B cell (primary cell): ENCODE results near the gene MBNL1. TPM values are rescaled to one million over a fixed set of nuclear protein-coding genes. Genes with fewer than 3 reads are reported as not detected.
"Not testable (repeated sequence)": the region's sequence is repeated elsewhere in the genome, so short reads cannot be mapped to it uniquely, and the experiment has no call there.

Source experiments
- ATAC-seq: fragments of 200-7000 bp; cut with Tn5 transposase; one replicate; pipeline ENCODE4 v1.10.0; 2021; ENCODE audit warnings: low read depth, mild to moderate bottlenecking, moderate number of reproducible peaks, moderate library complexity
- CTCF ChIA-PET: fragments of 350-600 bp; sonication (Branson Sonifier 250); formaldehyde crosslinking; loops from one replicate; lab custom pipeline; 2021; ENCODE audit warnings: antibody characterized with exemption, inconsistent platforms; lab: Charles Lee
- POLR2A ChIA-PET: fragments of 350-600 bp; sonication (Branson Sonifier 250); formaldehyde crosslinking; loops from one replicate; lab custom pipeline; 2021; ENCODE audit warnings: antibody characterized with exemption; lab: Charles Lee
- DNase-seq: peaks from one replicate; pipeline ENCODE4 v3.0.0; 2013
- H2AFZ ChIP-seq: 2 replicates; pipeline ENCODE4 v1.6.1; 2012; ENCODE audit warnings: mild to moderate bottlenecking, low read depth, low read length; ENCODE audit not compliant: insufficient read depth, poor library complexity, severe bottlenecking
- H3K27ac ChIP-seq, 2 donors: 1 replicate in 1 of 2; 2 replicates in 1 of 2; pipeline ENCODE4 v1.5.1; 2012 to 2013; ENCODE audit warnings: low read length in 2 of 2, mild to moderate bottlenecking in 2 of 2, moderate library complexity in 1 of 2
- H3K27me3 ChIP-seq, 4 experiments: fragments of 200-600 bp in 1 of 4; sonication (generic) in 1 of 4; replicated peaks in 1 of 4; 1 replicate in 2 of 4; 2 replicates in 2 of 4; pipeline versions ENCODE4 v1.6.1 to v1.7.0; 2013 to 2016; ENCODE audit warnings: low read length in 3 of 4, mild to moderate bottlenecking in 2 of 4, mixed read lengths in 1 of 4, moderate library complexity in 1 of 4; ENCODE audit not compliant: insufficient read depth in 4 of 4, control insufficient read depth in 3 of 4; ENCODE audit errors: control extremely low read depth in 1 of 4
- H3K36me3 ChIP-seq, 2 experiments: replicated peaks in 1 of 2; 1 replicate in 1 of 2; 2 replicates in 1 of 2; pipeline versions ENCODE4 v1.6.1 to v1.7.1; 2013; ENCODE audit warnings: low read length in 1 of 2; ENCODE audit not compliant: insufficient read depth in 2 of 2, control insufficient read depth in 1 of 2; ENCODE audit errors: control extremely low read depth in 1 of 2, extremely low read depth in 1 of 2
- H3K4me1 ChIP-seq, 2 donors: fragments of 200-600 bp in 1 of 2; sonication (generic) in 1 of 2; 1 replicate in 1 of 2; 2 replicates in 1 of 2; pipeline versions ENCODE4 v1.5.1 to v1.6.1; 2013 to 2017; ENCODE audit warnings: low read length in 2 of 2; ENCODE audit not compliant: control insufficient read depth in 2 of 2, insufficient read depth in 2 of 2
- H3K4me2 ChIP-seq: replicated peaks from 2 replicates; pipeline ENCODE3; 2012; ENCODE audit warnings: mild to moderate bottlenecking, low read depth, low read length; ENCODE audit not compliant: poor library complexity, severe bottlenecking
- H3K4me3 ChIP-seq, 5 experiments: fragments of 200-600 bp in 1 of 5; sonication (generic) in 1 of 5; 1 replicate in 3 of 5; 2 replicates in 2 of 5; pipeline versions ENCODE4 v1.5.1 to v1.7.0; 2011 to 2016; ENCODE audit warnings: low read length in 4 of 5, mild to moderate bottlenecking in 4 of 5, low read depth in 2 of 5, control low read depth in 1 of 5, moderate library complexity in 1 of 5; ENCODE audit not compliant: insufficient read depth in 1 of 5; ENCODE audit errors: control extremely low read depth in 1 of 5, extremely low read depth in 1 of 5
- H3K79me2 ChIP-seq: fragments of 200-600 bp; sonication (generic); one replicate; pipeline ENCODE4 v1.6.0; 2016; ENCODE audit warnings: low read length; ENCODE audit not compliant: control insufficient read depth, insufficient read depth
- H3K9ac ChIP-seq: fragments of 200-600 bp; sonication (generic); 2 replicates; pipeline ENCODE4 v1.6.1; 2017; ENCODE audit warnings: mild to moderate bottlenecking, low read length, moderate library complexity
- H3K9me3 ChIP-seq, 3 donors: one replicate each; pipeline versions ENCODE4 v1.6.1 to v1.7.1; 2013; ENCODE audit warnings: low read length in 2 of 3; ENCODE audit not compliant: control insufficient read depth in 2 of 3, insufficient read depth in 1 of 3; ENCODE audit errors: control extremely low read depth in 1 of 3
- H4K20me1 ChIP-seq: 2 replicates; pipeline ENCODE4 v1.6.0; 2012; ENCODE audit warnings: mild to moderate bottlenecking, low read length; ENCODE audit not compliant: insufficient read depth, control insufficient read depth, poor library complexity, severe bottlenecking
- H3K27ac Mint-ChIP-seq: one replicate; pipeline ENCODE4 v1.8.0; 2021; ENCODE audit warnings: mixed read lengths
- H3K27me3 Mint-ChIP-seq: one replicate; pipeline ENCODE4 v1.8.0; 2021; ENCODE audit warnings: mixed read lengths
- H3K4me1 Mint-ChIP-seq: one replicate; pipeline ENCODE4 v1.8.0; 2021; ENCODE audit warnings: mixed read lengths
- H3K4me3 Mint-ChIP-seq: one replicate; pipeline ENCODE4 v1.8.0; 2021; ENCODE audit warnings: mixed read lengths
- H3K9me3 Mint-ChIP-seq: one replicate; pipeline ENCODE4 v1.8.0; 2022; ENCODE audit warnings: mixed read lengths; ENCODE audit not compliant: insufficient read depth
- CTCF ChIP-seq: fragments of 200-600 bp; IDR thresholded peaks from one replicate; pipeline ENCODE4 v1.8.0; 2022; ENCODE audit warnings: antibody characterized with exemption, mild to moderate bottlenecking
- EZH2 ChIP-seq: IDR thresholded peaks from 2 replicates; pipeline ENCODE4 v1.6.1; 2012; ENCODE audit warnings: borderline replicate concordance, low read depth, mild to moderate bottlenecking, moderate library complexity, low read length; ENCODE audit not compliant: insufficient read depth, poor library complexity, severe bottlenecking
- WGBS: methylation state at CpG from one replicate; pipeline ENCODE4 v1.1.5; 2013; ENCODE audit warnings: missing lambda C conversion rate; ENCODE audit not compliant: insufficient coverage; 5-methylcytosine and 5-hydroxymethylcytosine counted together
- intact Hi-C: fragments of 100-400 bp; cut with micrococcal nuclease; formaldehyde crosslinking; loops from one replicate; pipeline ENCODE4 v1.10.0; 2022
- polyA plus RNA-seq: library from polyadenylated mRNA; depleted of rRNA; stranded (reverse); fragments of >200 nt; gene quantifications from 2 replicates; pipeline ENCODE4 v1.2.3, GENCODE V29; 2012
- total RNA-seq, 2 donors: library from RNA; stranded (reverse); fragments of 120-200 nt in 1 of 2; gene quantifications; 1 replicate in 1 of 2; 2 replicates in 1 of 2; pipeline versions ENCODE4 v1.2.3 to v1.2.4, GENCODE V29; 2013 to 2022

The MBNL1 gene
- total and polyA plus RNA-seq, 2 donors (not counting 1 experiment from before 2014, with no cell fraction given): 195 to 505 TPM

- peaks cover 25% of the 10 kb centered on the region for H4K20me1 ChIP-seq
- peak overlapping the region; percentile 37 for H3K27ac Mint-ChIP-seq
- TF ChIP-seq EZH2 (no peak), CTCF (no peak)
- DNase-seq (no peak), ATAC-seq (no peak)
- whole genome bisulfite sequencing: 83% methylated on average over 1 of the region's 2 CpGs
- H3K4me3 Mint-ChIP-seq: no peak overlapping the region
- H3K9me3 ChIP-seq: peaks cover 0 to 10% (median 8%) of the 10 kb centered on the region in 3 donors
- peaks cover 12 to 61% of the 10 kb centered on the region in 2 experiments for H3K36me3 ChIP-seq
- peaks cover 48% of the 10 kb centered on the region for H3K4me1 Mint-ChIP-seq
- H3K9me3 Mint-ChIP-seq: peaks cover 6% of the 10 kb centered on the region
- no peak overlapping the region for H3K4me2 ChIP-seq
- no peak overlapping the region for H3K4me3 ChIP-seq
- ChIA-PET CTCF (interaction anchor here (1.5 kb wide), 1 partner anchor 10 kb away, joined by 3 read pairs; no protein-coding TSS in a partner anchor), POLR2A (no interaction called here)
- peaks cover 0 to 9% of the 10 kb centered on the region in 2 donors for H3K4me1 ChIP-seq
- intact Hi-C loops: no loop called here
- no peak overlapping the region for H2AFZ ChIP-seq
- H3K9ac ChIP-seq: no peak overlapping the region
- H3K27ac ChIP-seq: no peak overlapping the region
- no peaks in the 10 kb centered on the region for H3K27me3 Mint-ChIP-seq
- H3K79me2 ChIP-seq: peaks cover 85% of the 10 kb centered on the region
- no peaks in the 10 kb centered on the region for H3K27me3 ChIP-seq
Measured at GRCh38 chr3:152434142-152434541, 165.4 kb downstream of the MBNL1 start.

GRCh38 chr3:152435210-152435609 is 166.5 kb downstream of the MBNL1 start:
- H3K4me3 Mint-ChIP-seq, H3K4me2 ChIP-seq, H3K27me3 ChIP-seq, H3K4me1 ChIP-seq, ATAC-seq, H3K27ac ChIP-seq, H3K9ac ChIP-seq, H3K27me3 Mint-ChIP-seq, H3K9me3 ChIP-seq, POLR2A ChIA-PET, H3K4me3 ChIP-seq, H3K9me3 Mint-ChIP-seq, DNase-seq, H2AFZ ChIP-seq: not testable (repeated sequence)
- Histone ChIP-seq H3K79me2 (peaks cover 90% of the 10 kb centered on the region), H4K20me1 (peaks cover 25% of the 10 kb centered on the region), H3K36me3 (peaks cover 15 to 63% of the 10 kb centered on the region in 2 experiments)
- Mint-ChIP-seq H3K4me1 (peaks cover 52% of the 10 kb centered on the region), H3K27ac (peak overlapping the region; percentile 60)
- intact Hi-C loops: loop anchor here (5.0 kb wide), 1 partner anchor 43 kb away; no protein-coding TSS in a partner anchor
- CTCF ChIA-PET: interaction anchor here (1.5 kb wide), 1 partner anchor 9 kb away, joined by 3 read pairs; no protein-coding TSS in a partner anchor
